Measurements from ENCODE around the gene ATOSA.

The ATOSA gene

GRCh38 chr15:52651868-52652267, 27.3 kb downstream of the ATOSA start:
- DNase-seq = no peak

- no peak for DNase-seq
Measured at GRCh38 chr15:52651114-52651513, 28.1 kb downstream of the ATOSA start.

DNA sequence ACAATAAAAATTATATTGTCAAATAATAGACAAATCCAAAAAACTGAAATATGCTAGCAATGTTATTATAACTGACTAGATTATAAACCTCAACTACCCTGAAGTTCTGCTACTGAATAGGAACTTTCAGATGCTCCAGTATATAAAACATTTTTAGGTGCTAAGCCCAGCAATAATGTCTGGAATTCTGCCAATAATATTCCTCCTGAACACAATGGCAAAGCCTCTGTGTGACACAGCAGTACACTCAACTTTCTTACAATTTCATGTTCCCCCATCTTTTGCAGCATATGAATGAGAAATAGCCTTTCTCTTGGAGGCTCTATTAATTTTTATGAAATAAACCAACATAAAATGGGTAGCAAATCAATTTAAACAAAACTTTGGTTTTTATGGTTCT, 29.5 kb downstream of the ATOSA start:
- DNase-seq = no peak

DNA sequence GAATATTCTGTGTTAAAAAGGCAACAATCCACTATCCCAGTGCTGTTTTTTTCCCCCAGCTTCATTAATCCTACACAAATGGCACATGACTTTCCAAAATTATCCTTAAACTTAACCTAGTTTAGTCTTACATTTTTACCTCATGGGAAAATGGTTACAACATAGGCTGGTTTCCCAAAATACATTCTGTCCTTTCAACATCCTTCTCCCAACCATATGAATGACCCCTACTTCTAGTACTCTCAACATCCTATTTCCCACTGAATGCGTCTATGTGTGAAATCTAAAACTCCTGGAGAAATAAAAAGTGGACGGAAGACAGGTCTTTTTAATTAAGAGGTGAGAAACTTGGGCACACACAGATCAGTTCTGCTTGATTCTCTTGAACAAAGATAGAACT, 33.3 kb downstream of the ATOSA start:
- DNase-seq = no peak

GRCh38 chr15:52642386-52643361, 36.5 kb downstream of the ATOSA start:
- DNase-seq = no peak

GRCh38 chr15:52636459-52636858, 42.7 kb downstream of the ATOSA start:
- DNase-seq = no peak

- no peak for DNase-seq
Measured at GRCh38 chr15:52635908-52636307, 43.3 kb downstream of the ATOSA start.
